ENCODE data around the gene ZNF544.

Gene ZNF544

GRCh38 chr19:58228585-58229254 lies at the start of gene ZNF544:
Gene ZNF544 (plus strand): TSS chr19:58228914. CDS start chr19:58244024, 15,110 bp downstream.
- Histone ChIP-seq H4K20me1 (ENCODE audit: low read depth, low read length) (no peaks in the 10 kb centered on the region; the same call in 1 of the 2 replicates), H3K4me2 (ENCODE audit: low read depth, low read length, poor library complexity, severe bottlenecking) (peak within 1 kb of the TSS; percentile 78), H3K36me3 (ENCODE audit: low read length) (peaks cover 16% of the 10 kb centered on the region; the same call in 1 of the 2 replicates), H3K9me2 (replicated peaks; ENCODE audit: insufficient read depth, low read length) (no peaks in the 10 kb centered on the region), H3K79me2 (ENCODE audit: insufficient read depth, low read length) (peaks cover 37% of the 10 kb centered on the region), H3F3A (ENCODE audit: insufficient read depth) (no peaks in the 10 kb centered on the region), H3K27ac (ENCODE audit: low read depth, low read length) (peak within 1 kb of the TSS; percentile 77), H2AFZ (ENCODE audit: low read depth, low read length, severe bottlenecking) (peak within 1 kb of the TSS; percentile 90), H3K4me3 (ENCODE audit: insufficient read depth, low read length, poor library complexity, severe bottlenecking) (peak within 1 kb of the TSS; percentile 99), H3K27me3 (ENCODE audit: low read length) (no peaks in the 10 kb centered on the region), H3K9me3 (ENCODE audit: insufficient read depth, low read length) (no peaks in the 10 kb centered on the region), H3K9ac (ENCODE audit: low read length) (peak within 1 kb of the TSS; percentile 94)
- no peak for TF ChIP-seq EZH2phosphoT487 (conservative IDR thresholded peaks at IDR 0.05; ENCODE audit: low read length)
- no peak for TF ChIP-seq CTCF (IDR thresholded peaks at IDR 0.05; ENCODE audit: insufficient read depth, low read length, poor library complexity, severe bottlenecking)

- peaks cover 17% of the 10 kb centered on the region; the same call in 1 of the 2 replicates for H3K9me3 ChIP-seq (ENCODE audit: insufficient read depth, low read length)
- no peak for TF ChIP-seq EZH2phosphoT487 (conservative IDR thresholded peaks at IDR 0.05; ENCODE audit: low read length)
- peak; percentile 77 for TF ChIP-seq CTCF (IDR thresholded peaks at IDR 0.05; ENCODE audit: insufficient read depth, low read length, poor library complexity, severe bottlenecking)
- no peaks in the 10 kb centered on the region for H4K20me1 ChIP-seq (ENCODE audit: low read depth, low read length)
- H3K27ac ChIP-seq (ENCODE audit: low read depth, low read length), result peak overlapping the region; percentile 85
- peak overlapping the region; percentile 90 for H3K4me2 ChIP-seq (ENCODE audit: low read depth, low read length, poor library complexity, severe bottlenecking)
- H3K27me3 ChIP-seq (ENCODE audit: low read length), result no peaks in the 10 kb centered on the region
- H3K79me2 ChIP-seq (ENCODE audit: insufficient read depth, low read length), result peaks cover 18% of the 10 kb centered on the region
- peaks cover 23% of the 10 kb centered on the region for H3K36me3 ChIP-seq (ENCODE audit: low read length)
- peak overlapping the region; percentile 85 for H3K4me3 ChIP-seq (ENCODE audit: insufficient read depth, low read length, poor library complexity, severe bottlenecking)
- peaks cover 8% of the 10 kb centered on the region; the same call in 1 of the 2 replicates for H3F3A ChIP-seq (ENCODE audit: insufficient read depth)
- peak overlapping the region; percentile 49 for H2AFZ ChIP-seq (ENCODE audit: low read depth, low read length, severe bottlenecking)
- no peaks in the 10 kb centered on the region for H3K9me2 ChIP-seq (replicated peaks; ENCODE audit: insufficient read depth, low read length)
- no peak overlapping the region for H3K9ac ChIP-seq (ENCODE audit: low read length)
Observed at GRCh38 chr19:58181902-58182576, 46.7 kb upstream of the ZNF544 start.

GRCh38 chr19:58182577-58182988 lies 46.1 kb upstream of the ZNF544 start:
- peaks cover 18% of the 10 kb centered on the region for H3K79me2 ChIP-seq (ENCODE audit: insufficient read depth, low read length)
- peak overlapping the region; percentile 85 for H3K4me3 ChIP-seq (ENCODE audit: insufficient read depth, low read length, poor library complexity, severe bottlenecking)
- peak overlapping the region; percentile 90 for H3K4me2 ChIP-seq (ENCODE audit: low read depth, low read length, poor library complexity, severe bottlenecking)
- peaks cover 28% of the 10 kb centered on the region for H3K36me3 ChIP-seq (ENCODE audit: low read length)
- H3K27me3 ChIP-seq (ENCODE audit: low read length), result no peaks in the 10 kb centered on the region
- TF ChIP-seq CTCF (IDR thresholded peaks at IDR 0.05; ENCODE audit: insufficient read depth, low read length, poor library complexity, severe bottlenecking) (no peak), EZH2phosphoT487 (conservative IDR thresholded peaks at IDR 0.05; ENCODE audit: low read length) (no peak)
- peak overlapping the region; percentile 49 for H2AFZ ChIP-seq (ENCODE audit: low read depth, low read length, severe bottlenecking)
- no peaks in the 10 kb centered on the region for H3K9me2 ChIP-seq (replicated peaks; ENCODE audit: insufficient read depth, low read length)
- H3K9me3 ChIP-seq (ENCODE audit: insufficient read depth, low read length), result peaks cover 19% of the 10 kb centered on the region; the same call in 1 of the 2 replicates
- peak overlapping the region; percentile 85 for H3K27ac ChIP-seq (ENCODE audit: low read depth, low read length)
- H3K9ac ChIP-seq (ENCODE audit: low read length), result peak overlapping the region; percentile 85
- H3F3A ChIP-seq (ENCODE audit: insufficient read depth), result peaks cover 8% of the 10 kb centered on the region; the same call in 1 of the 2 replicates
- H4K20me1 ChIP-seq (ENCODE audit: low read depth, low read length), result no peaks in the 10 kb centered on the region

Data from SU-DHL-6 (cell line).